ACC112 (cell line): ENCODE results near the gene STARD3NL.
"Not testable (repeated sequence)": the region's sequence is repeated elsewhere in the genome, so short reads cannot be mapped to it uniquely, and the experiment has no call there.

Source experiments
- H2AFZ ChIP-seq: fragments of 200-600 bp; sonication (generic); one replicate; pipeline ENCODE4 v1.6.0; 2017; ENCODE audit warnings: antibody characterized with exemption, low read length; ENCODE audit not compliant: unreplicated experiment
- H3K27ac ChIP-seq: fragments of 200-600 bp; sonication (generic); 2 replicates; pipeline ENCODE4 v1.5.1; 2014; ENCODE audit warnings: low read depth, mild to moderate bottlenecking, antibody characterized with exemption, low read length, moderate library complexity
- H3K27me3 ChIP-seq: fragments of 200-600 bp; sonication (generic); 2 replicates; pipeline ENCODE4 v1.6.1; 2014; ENCODE audit warnings: mild to moderate bottlenecking, antibody characterized with exemption, low read length, moderate library complexity, mixed read lengths; ENCODE audit not compliant: insufficient read depth
- H3K36me3 ChIP-seq: fragments of 200-600 bp; sonication (generic); 2 replicates; pipeline ENCODE4 v1.6.1; 2016; ENCODE audit warnings: mild to moderate bottlenecking, antibody characterized with exemption, low read length, moderate library complexity, mixed read lengths; ENCODE audit not compliant: insufficient read depth
- H3K4me1 ChIP-seq: fragments of 200-600 bp; sonication (generic); one replicate; pipeline ENCODE4 v1.6.1; 2016; ENCODE audit warnings: low read length, mixed read lengths; ENCODE audit not compliant: insufficient read depth, unreplicated experiment, control insufficient read depth
- H3K4me3 ChIP-seq: fragments of 200-600 bp; sonication (generic); 2 replicates; pipeline ENCODE4 v1.5.1; 2014; ENCODE audit warnings: mild to moderate bottlenecking, low read depth, low read length
- H3K79me2 ChIP-seq: fragments of 200-600 bp; sonication (generic); one replicate; pipeline ENCODE4 v1.6.0; 2016; ENCODE audit warnings: low read length; ENCODE audit not compliant: control insufficient read depth, unreplicated experiment, insufficient read depth

Gene STARD3NL

GRCh38 chr7:38262026-38262425 lies 84.0 kb downstream of the STARD3NL start:
- not testable (repeated sequence) for H3K79me2 ChIP-seq, H3K27me3 ChIP-seq, H3K4me3 ChIP-seq, H3K27ac ChIP-seq, H3K4me1 ChIP-seq, H3K36me3 ChIP-seq, H2AFZ ChIP-seq

- Histone ChIP-seq H3K4me1 (no peaks in the 10 kb centered on the region), H3K36me3 (no peaks in the 10 kb centered on the region), H3K27me3 (no peaks in the 10 kb centered on the region), H3K4me3 (no peak overlapping the region), H3K79me2 (no peaks in the 10 kb centered on the region), H2AFZ (no peak overlapping the region), H3K27ac (no peak overlapping the region)
These were observed 84.5 kb downstream of the STARD3NL start for GRCh38 chr7:38262545-38262944.

DNA sequence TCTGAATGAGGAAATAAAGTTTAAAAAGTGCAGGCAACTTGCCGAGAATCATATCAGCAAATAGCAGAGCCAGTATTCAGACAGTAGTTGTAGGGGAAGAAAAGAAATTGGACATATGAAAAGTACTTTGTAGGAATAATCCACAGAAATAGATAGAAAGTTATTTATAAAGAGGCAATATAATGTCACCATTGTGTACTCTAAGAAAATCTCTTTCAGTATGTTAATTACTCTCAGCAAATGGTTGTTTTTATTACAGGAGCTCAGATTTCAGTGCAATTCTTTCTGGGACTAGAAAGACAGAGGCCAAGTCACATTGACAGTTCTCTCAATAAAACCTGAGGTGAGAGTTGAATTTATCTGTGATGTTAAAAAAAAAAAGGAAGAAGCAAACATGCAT lies 85.2 kb downstream of the STARD3NL start:
- H2AFZ ChIP-seq, H3K27ac ChIP-seq, H3K4me3 ChIP-seq, H3K79me2 ChIP-seq, H3K27me3 ChIP-seq, H3K4me1 ChIP-seq, H3K36me3 ChIP-seq: not testable (repeated sequence)

DNA sequence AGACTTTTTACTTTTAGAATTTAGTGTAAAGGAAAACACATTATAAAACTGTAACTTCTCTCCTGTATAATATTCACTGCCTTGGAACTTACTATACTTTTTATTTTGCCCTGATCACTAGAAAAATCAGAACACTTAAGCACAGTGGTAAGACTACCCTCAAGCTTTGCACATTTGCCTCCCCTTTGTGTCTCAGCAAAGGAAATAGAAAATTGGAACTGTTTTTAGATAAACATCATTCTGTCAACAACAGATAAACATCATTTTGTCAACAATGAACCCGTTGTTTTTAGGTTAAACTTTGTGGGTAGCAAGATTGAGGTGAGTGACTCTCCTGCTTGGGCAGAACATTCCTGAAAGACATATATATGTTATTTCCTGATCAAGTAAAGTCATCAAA lies 86.6 kb downstream of the STARD3NL start:
- not testable (repeated sequence) for H3K36me3 ChIP-seq, H3K4me3 ChIP-seq, H3K27me3 ChIP-seq, H3K79me2 ChIP-seq, H3K27ac ChIP-seq, H3K4me1 ChIP-seq, H2AFZ ChIP-seq

GRCh38 chr7:38265958-38266357 lies 87.9 kb downstream of the STARD3NL start:
- H3K4me3 ChIP-seq, H2AFZ ChIP-seq, H3K4me1 ChIP-seq, H3K36me3 ChIP-seq, H3K27ac ChIP-seq, H3K27me3 ChIP-seq, H3K79me2 ChIP-seq: not testable (repeated sequence)

DNA sequence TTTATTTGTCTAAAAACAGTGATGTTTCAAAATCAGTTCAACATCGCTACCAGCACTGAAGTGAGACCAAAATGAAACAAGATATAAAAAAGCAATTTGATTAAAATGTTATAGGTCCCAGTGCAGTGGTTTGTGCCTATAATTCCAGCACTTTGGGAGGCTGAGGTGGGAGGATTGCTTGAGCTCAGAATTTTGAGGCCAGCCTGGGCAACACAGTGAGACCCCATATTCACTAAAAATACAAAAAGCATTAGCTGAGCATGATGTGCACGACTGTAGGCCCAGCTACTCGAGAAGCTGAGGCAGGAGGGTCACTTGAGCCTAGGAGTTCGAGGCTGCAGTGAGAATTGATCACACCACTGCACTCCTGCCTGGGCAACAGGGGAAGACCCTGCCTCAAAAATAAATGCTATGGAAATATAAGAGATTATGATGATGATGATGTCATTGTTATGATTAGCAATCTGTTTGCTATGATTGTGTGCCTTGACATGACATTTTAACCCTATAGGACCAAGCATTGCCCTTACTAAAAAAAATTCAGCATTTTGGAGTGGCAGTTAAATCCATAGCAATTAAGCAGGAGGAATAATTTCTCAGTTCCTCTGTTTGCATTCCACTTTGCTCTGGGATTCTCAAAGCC lies 91.8 kb downstream of the STARD3NL start:
- H3K79me2 ChIP-seq, H3K27ac ChIP-seq, H3K27me3 ChIP-seq, H3K4me1 ChIP-seq, H2AFZ ChIP-seq, H3K36me3 ChIP-seq, H3K4me3 ChIP-seq: not testable (repeated sequence)

DNA sequence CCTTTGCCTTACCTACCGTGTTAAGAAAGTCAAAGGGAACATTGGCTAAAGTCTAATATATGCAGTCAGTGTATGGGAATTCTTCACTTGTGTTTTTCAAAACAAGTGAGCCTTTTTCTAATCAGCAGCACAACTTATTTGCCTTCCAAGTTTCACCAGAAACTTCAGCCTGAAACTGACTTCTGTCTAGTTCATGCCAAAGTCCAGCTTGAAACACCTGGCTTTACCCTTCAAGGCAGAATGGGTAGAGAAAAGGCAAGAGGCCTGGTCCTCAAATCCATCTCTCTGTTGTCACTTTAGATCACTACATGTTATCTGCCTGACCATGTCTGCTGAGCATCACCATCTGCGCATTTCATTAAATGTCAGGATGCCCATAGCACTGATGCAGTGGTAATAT lies 92.4 kb downstream of the STARD3NL start:
- H2AFZ ChIP-seq, H3K27me3 ChIP-seq, H3K4me3 ChIP-seq, H3K36me3 ChIP-seq, H3K79me2 ChIP-seq, H3K4me1 ChIP-seq, H3K27ac ChIP-seq: not testable (repeated sequence)

DNA sequence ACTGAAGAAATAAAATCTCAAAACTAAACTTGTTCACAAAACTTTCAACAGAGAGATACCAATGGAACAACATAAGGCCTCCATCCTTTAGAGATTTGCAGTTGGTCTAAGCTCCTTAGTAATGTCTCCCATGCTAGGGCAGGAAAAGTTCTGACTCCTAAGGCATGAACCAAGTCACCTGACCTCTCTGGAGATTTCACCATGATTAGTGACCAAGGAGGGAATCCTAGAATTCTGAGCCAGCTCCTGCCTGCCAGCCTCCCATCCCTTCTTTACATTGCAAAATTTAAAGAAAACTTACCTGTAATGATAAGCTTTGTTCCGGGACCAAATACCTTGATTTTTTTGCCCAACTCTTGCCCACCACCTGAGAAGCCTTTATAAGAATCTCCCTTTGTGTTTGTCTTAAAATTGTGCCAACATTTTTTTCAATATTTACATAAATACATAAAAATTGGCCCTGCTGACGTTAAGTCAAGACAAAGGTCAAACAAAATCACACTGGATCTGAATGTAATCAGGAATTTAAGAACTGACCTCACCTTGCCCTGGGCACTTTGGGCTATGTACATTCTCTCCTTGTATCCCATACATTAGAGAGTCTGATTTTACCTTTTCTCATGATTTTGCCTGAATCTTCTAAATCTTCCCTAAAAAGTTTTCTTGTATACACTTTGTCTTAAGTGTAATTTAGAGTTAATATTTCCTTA lies 95.4 kb downstream of the STARD3NL start, which contains the start of gene TARP:
Gene TARP, minus strand, starts transcription at position 351 of the 710 bp plus-strand sequence.
- H3K4me1 ChIP-seq, result no peaks in the 10 kb centered on the region
- H2AFZ ChIP-seq, result no peak within 1 kb of the TSS
- H3K27me3 ChIP-seq, result no peaks in the 10 kb centered on the region
- H3K4me3 ChIP-seq, result no peak within 1 kb of the TSS
- H3K36me3 ChIP-seq, result no peaks in the 10 kb centered on the region
- H3K79me2 ChIP-seq, result no peaks in the 10 kb centered on the region
- no peak within 1 kb of the TSS for H3K27ac ChIP-seq

GRCh38 chr7:38274486-38274885 lies 96.4 kb downstream of the STARD3NL start:
- no peak overlapping the region for H3K4me3 ChIP-seq
- no peaks in the 10 kb centered on the region for H3K27me3 ChIP-seq
- H2AFZ ChIP-seq, result no peak overlapping the region
- no peaks in the 10 kb centered on the region for H3K4me1 ChIP-seq
- no peak overlapping the region for H3K27ac ChIP-seq
- no peaks in the 10 kb centered on the region for H3K36me3 ChIP-seq
- no peaks in the 10 kb centered on the region for H3K79me2 ChIP-seq

DNA sequence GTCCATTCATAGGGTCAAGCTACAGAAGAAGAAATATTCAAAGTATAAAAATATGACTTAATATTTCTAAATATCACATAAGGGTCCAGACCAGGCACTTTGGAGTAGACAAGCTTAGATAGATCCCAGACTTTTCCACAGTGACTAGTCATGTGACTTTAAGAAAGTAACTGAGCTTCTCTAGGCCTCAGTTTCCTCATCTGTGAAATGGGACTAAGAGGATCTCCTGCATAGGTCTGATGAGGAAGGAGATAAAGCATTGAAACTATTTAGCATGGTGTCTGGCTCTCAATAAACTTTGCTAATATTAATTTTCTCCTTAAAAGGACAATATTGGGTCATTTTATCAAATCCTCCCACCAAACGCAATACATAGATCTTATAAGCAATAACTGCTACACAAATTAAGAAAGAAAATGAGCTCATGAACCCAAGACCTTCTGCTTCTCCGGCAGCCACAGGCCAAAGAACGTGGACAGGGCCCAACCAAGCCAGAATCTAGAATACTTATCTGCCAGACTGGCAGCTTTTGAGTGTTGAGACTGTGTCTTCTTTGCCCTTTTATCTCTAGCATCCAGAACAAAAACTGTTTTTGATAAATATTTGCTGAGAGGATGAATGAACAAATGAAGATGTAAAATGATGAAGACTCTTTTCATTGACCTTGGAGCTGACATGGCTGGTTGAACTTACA lies 97.0 kb downstream of the STARD3NL start:
- Histone ChIP-seq H3K4me3 (no peak overlapping the region), H3K4me1 (no peaks in the 10 kb centered on the region), H3K36me3 (no peaks in the 10 kb centered on the region), H3K79me2 (no peaks in the 10 kb centered on the region), H3K27ac (no peak overlapping the region), H3K27me3 (no peaks in the 10 kb centered on the region), H2AFZ (no peak overlapping the region)
